Head of caudate nucleus (tissue), 42 donors: Measurements from ENCODE around the gene FAM234B.
"Not testable (repeated sequence)": the region's sequence is repeated elsewhere in the genome, so short reads cannot be mapped to it uniquely, and the experiment has no call there.

Experiments
- DNase-seq, 42 donors: peaks; one replicate each; pipeline versions ENCODE4 v3.0.0 to v3.0.0-alpha.2; 2020 to 2021; ENCODE audit warnings: mixed read lengths in 7 of 42
- intact Hi-C: fragments of 100-400 bp; cut with DNase I; formaldehyde crosslinking; loops from one replicate; pipeline ENCODE4 v1.15.0; 2022

FAM234B gene

GRCh38 chr12:13080266-13080665 is 36.1 kb downstream of the FAM234B start:
- DNase-seq, result no peak
- intact Hi-C loops, result no loop called here

DNA sequence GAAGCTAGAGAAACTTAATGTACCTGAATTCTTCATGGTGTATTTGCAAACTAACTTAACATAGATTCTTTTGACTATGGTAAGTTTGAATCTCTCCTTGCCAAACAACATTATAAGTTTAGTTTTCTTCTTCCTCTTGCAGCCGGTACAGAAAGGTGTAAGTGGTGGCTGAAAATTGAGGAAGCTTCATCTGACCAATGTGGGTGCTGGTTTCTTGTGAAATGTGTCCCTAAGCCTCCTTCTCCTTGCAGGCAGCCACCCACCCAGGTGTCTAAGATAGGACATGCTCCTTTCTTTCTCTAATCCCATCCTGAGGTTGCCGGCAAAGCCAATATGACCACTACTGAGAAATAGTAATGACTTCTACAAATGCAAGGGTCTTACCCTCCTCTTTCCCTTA is 38.7 kb downstream of the FAM234B start:
- intact Hi-C loops, result no loop called here
- DNase-seq, result no peak

DNA sequence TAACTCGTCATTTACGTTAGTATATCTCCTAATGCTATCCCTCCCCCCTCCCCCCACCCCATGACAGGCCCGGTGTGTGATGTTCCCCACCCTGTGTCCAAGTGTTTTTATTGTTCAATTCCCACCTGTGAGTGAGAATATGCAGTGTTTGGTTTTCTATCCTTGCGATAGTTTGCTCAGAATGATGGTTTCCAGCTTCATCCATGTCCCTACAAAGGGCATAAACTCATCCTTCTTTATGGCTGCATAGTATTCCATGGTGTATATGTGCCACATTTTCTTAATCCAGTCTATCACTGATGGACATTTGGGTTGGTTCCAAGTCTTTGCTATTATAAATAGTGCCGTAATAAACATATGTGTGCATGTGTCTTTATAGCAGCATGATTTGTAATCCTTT is 39.5 kb downstream of the FAM234B start:
- DNase-seq, intact Hi-C loops: not testable (repeated sequence)

- no peak for DNase-seq
- intact Hi-C loops, result no loop called here
These were observed 40.9 kb downstream of the FAM234B start for GRCh38 chr12:13084898-13085640.

DNA sequence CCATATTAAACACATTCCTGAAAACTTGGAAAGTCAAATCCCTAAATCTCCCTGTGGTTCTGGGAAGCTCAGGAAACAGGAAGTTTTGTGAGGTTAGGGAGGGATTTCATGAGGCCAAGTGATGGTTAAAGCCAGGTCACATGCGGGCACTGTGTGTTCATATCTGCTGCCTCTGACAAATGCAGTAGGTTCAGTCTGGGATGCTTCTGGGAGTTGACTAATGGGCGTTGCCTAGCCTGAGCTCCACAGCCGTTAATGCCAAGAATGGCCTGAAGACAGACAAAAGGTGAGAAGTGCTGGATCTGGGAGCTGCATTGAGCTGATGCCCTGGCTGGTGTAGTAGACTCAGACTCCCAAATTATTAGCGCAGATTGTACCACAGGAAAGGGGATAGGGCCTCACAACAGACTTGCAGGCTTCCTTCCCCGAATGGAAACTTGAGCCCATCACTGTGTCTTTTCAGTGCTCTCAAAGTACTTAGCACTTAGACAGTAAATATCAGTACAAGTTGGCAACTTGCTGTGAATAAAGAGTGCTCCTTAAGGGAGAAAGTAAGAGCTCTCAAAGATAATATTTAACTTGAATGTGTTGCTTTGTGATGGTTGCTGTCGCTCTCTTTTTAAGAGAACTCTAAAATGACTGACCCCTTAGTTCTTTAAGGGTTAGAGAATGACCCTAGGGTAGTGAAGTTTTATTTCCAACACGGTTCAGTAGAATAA is 41.9 kb downstream of the FAM234B start:
- intact Hi-C loops, result no loop called here
- DNase-seq, result no peak

DNA sequence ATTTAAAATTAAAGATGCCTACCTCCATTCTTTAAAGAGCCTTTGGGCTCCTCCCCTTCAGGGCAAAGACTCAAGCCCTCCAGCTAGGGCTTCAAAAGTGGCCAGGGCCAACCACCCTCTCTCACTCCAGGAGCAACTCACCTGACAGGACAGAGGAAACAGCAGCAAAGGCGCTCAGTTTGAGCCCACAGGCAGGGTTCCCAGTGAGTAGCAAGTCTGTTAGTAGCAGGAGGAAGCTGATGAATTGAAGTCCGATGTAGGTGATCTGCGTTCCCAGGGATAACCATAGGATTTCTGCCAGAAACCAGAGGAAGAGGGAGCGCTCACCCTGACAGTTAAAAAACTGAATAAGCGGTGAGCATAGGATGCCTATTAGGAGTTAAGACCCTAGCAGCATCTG is 43.6 kb downstream of the FAM234B start:
- intact Hi-C loops, result no loop called here
- DNase-seq, result no peak

DNA sequence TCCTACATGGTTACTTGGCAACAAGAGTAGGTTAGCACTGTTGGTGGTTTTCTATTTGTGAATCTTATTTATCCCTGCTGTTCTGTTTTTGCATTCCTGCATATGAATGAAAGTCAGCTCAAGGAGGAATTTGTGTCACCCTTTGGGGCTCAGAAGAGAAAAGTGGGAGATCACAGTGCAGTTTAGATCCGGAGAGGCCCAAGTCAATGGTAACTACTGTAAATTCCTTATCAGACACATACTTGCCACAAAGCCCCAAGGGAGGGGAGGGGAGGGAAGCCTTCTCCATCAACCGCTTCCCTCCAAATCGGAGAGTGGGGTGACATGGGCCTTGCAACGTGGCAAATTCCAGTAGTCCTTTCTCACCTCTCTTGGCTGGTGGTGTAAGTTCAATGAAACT is 44.3 kb downstream of the FAM234B start:
- DNase-seq, result no peak
- intact Hi-C loops, result no loop called here

DNA sequence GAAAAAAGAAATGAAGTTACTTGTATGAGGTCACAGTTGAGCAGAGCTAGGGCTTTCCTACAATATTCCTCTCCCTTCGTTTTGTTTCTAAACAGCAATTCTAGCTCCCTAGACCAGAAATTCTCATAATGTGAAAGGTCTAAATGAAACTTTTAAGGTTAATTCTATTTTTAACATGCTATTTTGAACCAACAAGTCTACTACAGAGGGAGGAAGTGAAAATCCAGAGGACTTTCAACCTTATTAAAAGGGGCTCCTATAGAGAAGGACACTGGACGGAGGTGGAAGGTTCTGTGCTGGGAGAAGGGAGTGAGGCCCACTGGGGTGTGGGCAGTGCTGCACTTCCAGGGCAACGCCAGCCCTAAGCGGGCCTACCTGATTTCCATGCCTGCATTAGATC is 45.9 kb downstream of the FAM234B start:
- intact Hi-C loops, result loop anchor here (10.0 kb wide), 2 partner anchors 85 to 175 kb away; partner anchors contain the start of gene HEBP1
- DNase-seq, result no peak

DNA sequence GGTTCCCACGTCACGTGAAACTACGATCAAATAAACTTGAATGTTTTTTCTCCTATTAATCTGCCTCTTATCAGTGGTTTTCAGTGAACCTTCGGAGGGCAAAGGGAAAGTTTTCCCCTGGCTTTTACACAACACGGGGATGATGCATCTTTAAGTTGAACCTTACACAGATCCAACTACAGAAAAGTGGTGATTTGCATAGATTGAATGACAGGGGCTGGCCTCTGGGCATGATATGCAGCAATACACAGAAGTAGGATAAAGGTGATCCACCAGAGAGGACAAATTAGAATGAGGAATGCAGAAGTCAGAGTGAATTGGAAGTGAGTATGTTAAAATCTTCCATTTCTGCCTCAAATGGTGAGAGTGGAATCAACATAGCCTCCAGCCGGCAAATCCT is 47.7 kb downstream of the FAM234B start:
- intact Hi-C loops, result loop anchor here (10.0 kb wide), 2 partner anchors 87 to 177 kb away; partner anchors contain the start of gene HEBP1
- no peak for DNase-seq

- no peak for DNase-seq
- intact Hi-C loops, result loop anchor here (10.0 kb wide), 2 partner anchors 89 to 179 kb away; partner anchors contain the start of gene HEBP1
These were observed 49.1 kb downstream of the FAM234B start for GRCh38 chr12:13093191-13093847.

GRCh38 chr12:13093848-13094220 is 49.7 kb downstream of the FAM234B start:
- intact Hi-C loops, result loop anchor here (10.0 kb wide), 2 partner anchors 89 to 179 kb away; partner anchors contain the start of gene HEBP1
- DNase-seq, result no peak

DNA sequence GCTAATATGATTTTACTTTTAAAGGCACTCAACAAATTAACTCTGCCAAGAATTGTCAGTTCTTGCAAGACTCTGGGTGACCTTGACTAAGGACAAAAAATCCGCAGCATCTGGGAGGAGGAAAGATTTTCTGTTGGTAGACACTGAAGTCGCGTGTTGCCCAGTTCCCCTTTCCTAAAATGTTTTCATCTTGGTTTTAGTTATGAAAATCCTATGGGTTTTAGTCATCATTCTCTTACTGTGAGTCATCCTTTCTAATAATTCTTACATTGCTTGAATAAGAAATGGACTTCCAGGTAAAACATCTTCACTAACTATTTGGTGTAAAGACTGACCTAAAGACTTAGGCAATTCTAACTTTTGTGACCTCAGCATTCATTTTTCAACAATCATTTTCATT is 50.2 kb downstream of the FAM234B start:
- intact Hi-C loops, result loop anchor here (10.0 kb wide), 2 partner anchors 90 to 180 kb away; partner anchors contain the start of gene HEBP1
- DNase-seq, result no peak

GRCh38 chr12:13095266-13095995 is 51.2 kb downstream of the FAM234B start:
- intact Hi-C loops, result loop anchor here (10.0 kb wide), 2 partner anchors 91 to 181 kb away; partner anchors contain the start of gene HEBP1
- no peak for DNase-seq

DNA sequence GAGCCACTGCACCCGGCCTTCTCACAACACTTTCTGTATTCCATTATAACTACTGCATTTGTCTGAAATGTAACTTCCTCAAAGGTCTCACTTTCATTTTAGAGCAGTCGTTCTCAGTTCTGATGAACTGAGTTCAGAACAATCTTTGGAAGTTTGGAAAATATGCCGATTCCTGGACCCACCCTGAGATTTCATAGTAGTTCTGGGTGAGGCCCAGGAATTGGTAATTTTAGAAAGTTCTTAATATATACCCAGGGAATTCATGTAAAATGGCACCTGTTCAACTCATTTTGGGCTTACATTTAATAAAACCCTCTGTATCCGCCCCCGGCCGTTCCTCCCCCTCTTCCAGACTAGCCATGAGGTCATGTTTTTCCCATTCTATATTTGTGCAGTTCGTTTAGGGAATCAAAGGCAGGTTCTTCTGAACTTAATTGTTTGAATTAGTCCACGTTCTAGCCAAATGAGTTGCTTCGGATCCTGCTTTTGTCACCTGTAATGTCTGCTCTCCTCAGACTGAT is 53.4 kb downstream of the FAM234B start:
- intact Hi-C loops, result loop anchor here (2.0 to 10.0 kb wide), 3 partner anchors 93 to 183 kb away; partner anchors contain the start of gene HEBP1
- no peak for DNase-seq

DNA sequence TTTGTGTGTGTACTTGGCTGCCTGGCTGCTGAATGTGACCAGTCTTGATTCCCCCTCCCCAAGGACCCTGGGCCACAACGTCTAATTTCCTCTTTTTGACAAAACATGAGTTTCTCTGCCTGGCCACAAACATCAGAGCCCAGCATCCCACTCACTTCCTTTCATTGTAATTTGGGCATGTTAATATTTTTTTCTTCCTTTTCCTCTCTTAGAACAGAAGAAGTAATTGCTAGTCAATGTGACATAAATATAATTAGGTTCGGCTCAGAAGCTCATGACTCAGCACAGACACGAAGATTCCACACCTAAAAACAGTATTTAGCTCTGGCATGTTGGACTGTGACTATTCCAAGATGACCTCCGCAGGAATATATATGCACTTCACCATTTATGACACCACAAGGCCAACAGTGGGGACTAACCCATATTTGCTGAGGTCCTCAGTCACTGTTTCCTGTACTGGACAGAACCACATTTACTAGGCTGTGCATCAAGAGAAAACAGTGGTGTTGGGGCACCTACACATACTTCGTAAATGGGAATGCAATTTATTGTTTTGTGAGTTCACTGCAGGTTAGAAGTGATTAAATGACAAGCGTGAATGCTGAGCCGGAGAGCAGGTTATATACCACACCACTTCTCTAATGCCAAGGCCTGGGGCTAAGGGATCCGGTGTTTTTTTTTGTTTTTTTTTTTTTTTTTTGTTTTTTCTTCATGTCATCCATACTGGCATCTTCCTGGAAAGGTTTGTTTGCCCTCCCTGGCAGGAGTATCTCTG is 55.1 kb downstream of the FAM234B start:
- intact Hi-C loops, result loop anchor here (2.0 to 10.0 kb wide), 3 partner anchors 94 to 184 kb away; partner anchors contain the start of gene HEBP1
- DNase-seq, result no peak

DNA sequence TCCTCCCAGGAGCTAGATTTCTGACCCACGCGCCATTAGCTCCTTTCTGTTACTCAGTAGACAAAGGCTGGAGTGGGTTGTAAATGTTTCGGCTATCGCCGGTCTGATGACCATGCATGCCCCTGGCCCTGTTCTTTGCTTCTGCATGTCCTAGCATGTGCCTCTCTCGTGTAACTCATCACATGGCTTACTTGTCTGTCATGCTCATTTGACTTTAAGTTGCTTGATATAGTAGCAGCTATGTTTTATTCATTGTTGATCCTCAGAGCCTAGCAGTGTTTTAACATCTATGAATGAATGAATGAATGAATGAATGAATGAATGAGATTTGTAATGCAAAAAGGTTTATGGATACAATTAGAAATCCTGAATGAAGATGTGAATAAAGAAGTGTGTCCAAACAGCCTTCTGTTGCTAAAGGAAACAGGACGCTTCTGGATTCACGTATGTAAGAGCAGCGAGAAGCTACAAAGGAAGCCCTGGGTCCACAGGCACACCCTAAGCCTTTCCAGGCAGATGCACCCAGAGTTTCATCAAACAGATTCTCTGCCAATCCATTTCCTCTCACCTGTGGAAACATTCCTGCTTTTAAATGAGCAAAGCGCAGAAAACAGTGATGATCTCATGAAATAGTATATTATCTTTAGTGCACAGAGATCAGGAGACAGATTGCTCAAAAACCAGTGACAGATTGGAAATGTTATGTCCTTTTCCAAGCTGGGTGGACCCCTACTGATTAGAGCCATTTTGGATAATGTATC is 55.8 kb downstream of the FAM234B start:
- intact Hi-C loops, result loop anchor here (2.0 to 10.0 kb wide), 3 partner anchors 95 to 185 kb away; partner anchors contain the start of gene HEBP1
- no peak for DNase-seq

- no peak for DNase-seq
- intact Hi-C loops, result no loop called here
These were observed 56.4 kb downstream of the FAM234B start for GRCh38 chr12:13100605-13100881.
